WTC11 (cell line): ENCODE measurements around the gene HAUS5. TPM values are rescaled to one million over a fixed set of nuclear protein-coding genes. Genes with fewer than 3 reads are reported as not detected.

Experiments
- ATAC-seq: fragments of 200-7000 bp; cut with Tn5 transposase; 2 replicates; pipeline ENCODE4 v1.10.0; 2021; ENCODE audit warnings: mild to moderate bottlenecking, moderate library complexity
- CTCF ChIA-PET: fragments of 300-600 bp; sonication (Branson Sonifier 250); formaldehyde crosslinking; loops from one replicate; lab custom pipeline; 2021; ENCODE audit warnings: antibody characterized with exemption; lab: Charles Lee
- POLR2A ChIA-PET: fragments of 350-600 bp; sonication (Branson Sonifier 250); formaldehyde crosslinking; loops from one replicate; lab custom pipeline; 2021; ENCODE audit warnings: antibody characterized with exemption; lab: Charles Lee
- DNase-seq: peaks from one replicate; pipeline ENCODE4 v3.0.0; 2021; ENCODE audit warnings: low spot score
- H3K27ac Mint-ChIP-seq: 2 replicates; pipeline ENCODE4 v1.8.0; 2021; ENCODE audit warnings: mixed read lengths
- H3K27me3 Mint-ChIP-seq: 2 replicates; pipeline ENCODE4 v1.8.0; 2021; ENCODE audit warnings: low read depth, mild to moderate bottlenecking, moderate library complexity, mixed read lengths
- H3K36me3 Mint-ChIP-seq: 2 replicates; pipeline ENCODE4 v1.8.0; 2021; ENCODE audit warnings: mixed read lengths
- H3K4me1 Mint-ChIP-seq: 2 replicates; pipeline ENCODE4 v1.8.0; 2022; ENCODE audit warnings: mixed read lengths
- H3K4me3 Mint-ChIP-seq: 2 replicates; pipeline ENCODE4 v1.8.0; 2021; ENCODE audit warnings: mild to moderate bottlenecking, moderate library complexity, mixed read lengths
- H3K9me3 Mint-ChIP-seq: 2 replicates; pipeline ENCODE4 v1.8.0; 2021; ENCODE audit warnings: mixed read lengths
- AR ChIP-seq: fragments of 250-450 bp; sonication (Bioruptor Pico); IDR thresholded peaks from 2 replicates; pipeline ENCODE4 v1.9.0; 2021; ENCODE audit warnings: mild to moderate bottlenecking
- CTCF ChIP-seq: fragments of 200-600 bp; IDR thresholded peaks from 2 replicates; pipeline ENCODE4 v1.8.0; 2022; ENCODE audit warnings: antibody characterized with exemption
- FOXK1 ChIP-seq: sonication (generic); formaldehyde crosslinking; IDR thresholded peaks from 2 replicates; pipeline ENCODE4 v1.8.0; 2022; ENCODE audit warnings: mild to moderate bottlenecking, moderate library complexity, missing genetic modification reagents
- FOXP4 ChIP-seq: sonication (generic); formaldehyde crosslinking; IDR thresholded peaks from 2 replicates; pipeline ENCODE4 v1.8.0; 2022; ENCODE audit warnings: mild to moderate bottlenecking, missing genetic modification reagents
- GRHL2 ChIP-seq: fragments of 250-450 bp; sonication (Bioruptor Pico); IDR thresholded peaks from 2 replicates; pipeline ENCODE4 v1.8.0; 2022; ENCODE audit warnings: mild to moderate bottlenecking, moderate library complexity; ENCODE audit not compliant: insufficient replicate concordance, severe bottlenecking
- GTF2I ChIP-seq: fragments of 250-450 bp; sonication (Bioruptor Pico); conservative IDR thresholded peaks from 2 replicates; pipeline ENCODE4 v1.4.0; 2021; ENCODE audit warnings: mild to moderate bottlenecking
- IRF2 ChIP-seq: sonication (generic); formaldehyde crosslinking; IDR thresholded peaks from 2 replicates; pipeline ENCODE4 v1.8.0; 2022; ENCODE audit warnings: low read depth, missing genetic modification reagents, borderline replicate concordance
- JAZF1 ChIP-seq: fragments of 250-450 bp; sonication (Bioruptor Pico); IDR thresholded peaks from 2 replicates; pipeline ENCODE4 v1.9.0; 2021; ENCODE audit warnings: moderate library complexity, mild to moderate bottlenecking, inconsistent platforms
- MAX ChIP-seq: sonication (generic); formaldehyde crosslinking; IDR thresholded peaks from 2 replicates; pipeline ENCODE4 v1.8.0; 2022; ENCODE audit warnings: mild to moderate bottlenecking, missing genetic modification reagents
- NR1H2 ChIP-seq: sonication (generic); formaldehyde crosslinking; IDR thresholded peaks from 2 replicates; pipeline ENCODE4 v1.9.0; 2021; ENCODE audit warnings: mild to moderate bottlenecking, moderate library complexity, missing genetic modification reagents
- SMAD4 ChIP-seq: sonication (generic); formaldehyde crosslinking; IDR thresholded peaks from 2 replicates; pipeline ENCODE4 v1.8.0; 2022; ENCODE audit warnings: mild to moderate bottlenecking, missing genetic modification reagents
- SP1 ChIP-seq: sonication (generic); formaldehyde crosslinking; conservative IDR thresholded peaks from 2 replicates; pipeline ENCODE4 v1.8.1; 2022; ENCODE audit warnings: missing genetic modification reagents
- TEAD1 ChIP-seq: sonication (generic); formaldehyde crosslinking; IDR thresholded peaks from 2 replicates; pipeline ENCODE4 v1.8.0; 2022; ENCODE audit warnings: mild to moderate bottlenecking, missing genetic modification reagents
- ZNF121 ChIP-seq: sonication (generic); formaldehyde crosslinking; IDR thresholded peaks from 2 replicates; pipeline ENCODE4 v1.8.0; 2023; ENCODE audit warnings: missing genetic modification reagents
- ZNF281 ChIP-seq: sonication (generic); formaldehyde crosslinking; IDR thresholded peaks from 2 replicates; pipeline ENCODE4 v1.8.0; 2023; ENCODE audit warnings: mild to moderate bottlenecking, missing genetic modification reagents
- ZNF512 ChIP-seq: sonication (generic); formaldehyde crosslinking; IDR thresholded peaks from 2 replicates; pipeline ENCODE4 v1.8.1; 2022; ENCODE audit warnings: missing genetic modification reagents, borderline replicate concordance
- ZNF532 ChIP-seq: fragments of 250-450 bp; sonication (Bioruptor Pico); IDR thresholded peaks from 2 replicates; pipeline ENCODE4 v1.9.0; 2021; ENCODE audit warnings: mild to moderate bottlenecking, borderline replicate concordance
- total RNA-seq: library from RNA; stranded (reverse); gene quantifications from 3 replicates; pipeline ENCODE4 v1.2.3, GENCODE V29; 2021
- TF ChIP-seq, protein P1 (sequence below): sonication (generic); formaldehyde crosslinking; IDR thresholded peaks from 2 replicates; pipeline ENCODE4 v1.8.0; 2022; ENCODE audit warnings: mild to moderate bottlenecking, missing genetic modification reagents

Gene HAUS5
- total RNA-seq, 1 experiment from 2014 or later, result 25.4 TPM

- peaks cover 12% of the 10 kb centered on the region; the same call in 1 of the 2 replicates for H3K4me1 Mint-ChIP-seq
- peaks cover 48% of the 10 kb centered on the region for H3K27me3 Mint-ChIP-seq
- H3K4me3 Mint-ChIP-seq, result no peak overlapping the region
- no peaks in the 10 kb centered on the region for H3K9me3 Mint-ChIP-seq
- H3K36me3 Mint-ChIP-seq, result no peaks in the 10 kb centered on the region
- POLR2A ChIA-PET, result interaction anchor here (0.5 kb wide), 1 partner anchor 42 kb away, joined by 7 read pairs; no protein-coding TSS in a partner anchor
- TF ChIP-seq SP1 (CRISPR knock-in tag) (no peak), ZNF121 (CRISPR knock-in tag) (no peak), CTCF (no peak)
- TF ChIP-seq, all 79 proteins: peak for 0
- DNase-seq, result no peak
- no peak for ATAC-seq
- CTCF ChIA-PET, result interaction anchor here (0.6 kb wide), 1 partner anchor 12 kb away, joined by 3 read pairs; no protein-coding TSS in a partner anchor
- H3K27ac Mint-ChIP-seq, result peak overlapping the region; percentile 67; the same call in 1 of the 2 replicates
These were observed 57.4 kb downstream of the HAUS5 start for GRCh38 chr19:35669974-35670373.

DNA sequence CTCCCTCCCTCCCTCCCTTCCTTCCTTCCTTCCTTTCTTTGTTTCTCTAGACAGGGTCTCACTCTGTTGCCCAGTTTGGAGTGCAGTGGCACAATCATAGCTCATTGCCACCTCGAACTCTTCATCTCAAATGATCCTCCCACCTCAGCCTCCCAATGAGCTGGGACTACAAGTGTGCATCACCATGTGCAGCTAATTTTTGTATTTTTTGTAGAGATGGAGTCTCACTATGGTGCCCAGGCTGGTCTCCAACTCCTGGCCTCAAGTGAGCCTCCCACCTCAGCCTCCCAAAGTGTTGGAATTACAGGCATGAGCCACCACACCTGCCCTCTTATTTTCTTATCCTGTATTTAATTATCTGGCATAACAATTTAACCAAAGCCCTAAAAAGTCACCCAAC lies 58.2 kb downstream of the HAUS5 start:
- H3K36me3 Mint-ChIP-seq, result no peaks in the 10 kb centered on the region
- DNase-seq (no peak), ATAC-seq (no peak)
- no peak overlapping the region for H3K27ac Mint-ChIP-seq
- ChIA-PET CTCF (interaction anchor here (0.6 kb wide), 1 partner anchor 11 kb away, joined by 3 read pairs; no protein-coding TSS in a partner anchor), POLR2A (no interaction called here)
- H3K4me1 Mint-ChIP-seq, result peaks cover 12% of the 10 kb centered on the region; the same call in 1 of the 2 replicates
- peaks cover 48% of the 10 kb centered on the region for H3K27me3 Mint-ChIP-seq
- H3K9me3 Mint-ChIP-seq, result no peaks in the 10 kb centered on the region
- H3K4me3 Mint-ChIP-seq, result no peak overlapping the region
- no peak for TF ChIP-seq NR1H2 (CRISPR knock-in tag)
- TF ChIP-seq AR (CRISPR knock-in tag), result no peak
- TF ChIP-seq MAX, result no peak
- TF ChIP-seq SP1 (CRISPR knock-in tag), result no peak
- no peak for TF ChIP-seq FOXP4 (CRISPR knock-in tag)
- TF ChIP-seq ZNF512 (CRISPR knock-in tag), result no peak
- TF ChIP-seq SMAD4 (CRISPR knock-in tag), result no peak
- no peak for TF ChIP-seq ZNF281 (CRISPR knock-in tag)
- TF ChIP-seq, protein P1, sequence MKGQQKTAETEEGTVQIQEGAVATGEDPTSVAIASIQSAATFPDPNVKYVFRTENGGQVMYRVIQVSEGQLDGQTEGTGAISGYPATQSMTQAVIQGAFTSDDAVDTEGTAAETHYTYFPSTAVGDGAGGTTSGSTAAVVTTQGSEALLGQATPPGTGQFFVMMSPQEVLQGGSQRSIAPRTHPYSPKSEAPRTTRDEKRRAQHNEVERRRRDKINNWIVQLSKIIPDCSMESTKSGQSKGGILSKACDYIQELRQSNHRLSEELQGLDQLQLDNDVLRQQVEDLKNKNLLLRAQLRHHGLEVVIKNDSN (CRISPR knock-in tag), result no peak
- no peak for TF ChIP-seq GTF2I (CRISPR knock-in tag)
- TF ChIP-seq IRF2 (CRISPR knock-in tag), result no peak
- no peak for TF ChIP-seq ZNF532 (CRISPR knock-in tag)
- TF ChIP-seq JAZF1, result no peak
- TF ChIP-seq TEAD1, result no peak
- no peak for TF ChIP-seq FOXK1 (CRISPR knock-in tag)
- TF ChIP-seq GRHL2 (CRISPR knock-in tag), result no peak
